AG04450 (cell line): ENCODE data around the gene TOMM70. TPM values are rescaled to one million over a fixed set of nuclear protein-coding genes. Genes with fewer than 3 reads are reported as not detected.

Experiments used
- CTCF ChIA-PET: fragments of 300-600, 350-600 bp; formaldehyde crosslinking; extraction: SDS; loops from one replicate; lab custom pipeline; 2022; ENCODE audit warnings: antibody characterized with exemption, inconsistent platforms; lab: Charles Lee
- POLR2A ChIA-PET: fragments of 350-600 bp; formaldehyde crosslinking; extraction: SDS; loops from one replicate; lab custom pipeline; 2021; ENCODE audit warnings: antibody characterized with exemption, inconsistent platforms; lab: Yijun Ruan, JAX
- DNase-seq: peaks from one replicate; pipeline ENCODE4 v3.0.0-alpha.2; 2011; ENCODE audit warnings: low read depth, low spot score
- H3K27ac ChIP-seq: one replicate; pipeline ENCODE4 v1.5.1; 2012; ENCODE audit warnings: low read depth, low read length, control low read depth
- H3K27me3 ChIP-seq: one replicate; pipeline ENCODE4 v1.6.0; 2012; ENCODE audit warnings: low read length; ENCODE audit not compliant: control insufficient read depth, insufficient read depth
- H3K4me3 ChIP-seq: 2 replicates; pipeline ENCODE4 v1.5.1; 2011; ENCODE audit warnings: mild to moderate bottlenecking, low read depth, low read length, control low read depth
- H3K9me3 ChIP-seq: 2 replicates; pipeline ENCODE4 v1.5.1; 2012; ENCODE audit warnings: low read length; ENCODE audit not compliant: control insufficient read depth, insufficient read depth
- polyA plus RNA-seq: library from polyadenylated mRNA; depleted of rRNA; stranded (reverse); fragments of >200 nt; gene quantifications from 2 replicates; pipeline ENCODE4 v1.2.3, GENCODE V29; 2011; rRNA removed
- TF ChIP-seq, protein P1 (sequence below): IDR thresholded peaks from 2 replicates; pipeline ENCODE4 v1.5.1; 2011; ENCODE audit warnings: low read depth, low read length, control low read depth, inconsistent platforms

The TOMM70 gene
- polyA plus RNA-seq, 1 experiment: 53.7 TPM

DNA sequence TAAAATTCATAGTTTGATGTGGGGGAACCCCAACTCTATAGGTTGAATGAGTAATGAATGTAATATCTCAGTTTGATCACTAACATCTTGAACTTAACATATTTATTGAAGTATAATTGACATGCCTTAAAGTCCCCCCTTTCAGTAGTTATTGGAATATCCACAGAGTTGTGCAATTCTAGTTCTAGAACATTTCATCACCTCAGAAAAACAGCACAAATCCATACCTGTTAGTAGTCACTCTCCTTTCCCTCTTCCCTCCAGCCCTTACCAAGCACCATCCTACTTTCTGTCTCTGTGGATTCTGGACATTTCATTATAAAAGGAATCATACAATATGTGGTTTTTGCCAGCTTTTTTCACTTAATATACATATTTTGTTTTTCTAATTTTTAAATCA, 75.1 kb downstream of the TOMM70 start:
- no peak overlapping the region for H3K4me3 ChIP-seq
- DNase-seq: no peak
- CTCF ChIA-PET: no interaction called here
- TF ChIP-seq, protein P1, sequence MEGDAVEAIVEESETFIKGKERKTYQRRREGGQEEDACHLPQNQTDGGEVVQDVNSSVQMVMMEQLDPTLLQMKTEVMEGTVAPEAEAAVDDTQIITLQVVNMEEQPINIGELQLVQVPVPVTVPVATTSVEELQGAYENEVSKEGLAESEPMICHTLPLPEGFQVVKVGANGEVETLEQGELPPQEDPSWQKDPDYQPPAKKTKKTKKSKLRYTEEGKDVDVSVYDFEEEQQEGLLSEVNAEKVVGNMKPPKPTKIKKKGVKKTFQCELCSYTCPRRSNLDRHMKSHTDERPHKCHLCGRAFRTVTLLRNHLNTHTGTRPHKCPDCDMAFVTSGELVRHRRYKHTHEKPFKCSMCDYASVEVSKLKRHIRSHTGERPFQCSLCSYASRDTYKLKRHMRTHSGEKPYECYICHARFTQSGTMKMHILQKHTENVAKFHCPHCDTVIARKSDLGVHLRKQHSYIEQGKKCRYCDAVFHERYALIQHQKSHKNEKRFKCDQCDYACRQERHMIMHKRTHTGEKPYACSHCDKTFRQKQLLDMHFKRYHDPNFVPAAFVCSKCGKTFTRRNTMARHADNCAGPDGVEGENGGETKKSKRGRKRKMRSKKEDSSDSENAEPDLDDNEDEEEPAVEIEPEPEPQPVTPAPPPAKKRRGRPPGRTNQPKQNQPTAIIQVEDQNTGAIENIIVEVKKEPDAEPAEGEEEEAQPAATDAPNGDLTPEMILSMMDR: no peak
- no peaks in the 10 kb centered on the region for H3K9me3 ChIP-seq
- no peaks in the 10 kb centered on the region for H3K27me3 ChIP-seq
- no peak overlapping the region for H3K27ac ChIP-seq
- POLR2A ChIA-PET: no interaction called here

DNA sequence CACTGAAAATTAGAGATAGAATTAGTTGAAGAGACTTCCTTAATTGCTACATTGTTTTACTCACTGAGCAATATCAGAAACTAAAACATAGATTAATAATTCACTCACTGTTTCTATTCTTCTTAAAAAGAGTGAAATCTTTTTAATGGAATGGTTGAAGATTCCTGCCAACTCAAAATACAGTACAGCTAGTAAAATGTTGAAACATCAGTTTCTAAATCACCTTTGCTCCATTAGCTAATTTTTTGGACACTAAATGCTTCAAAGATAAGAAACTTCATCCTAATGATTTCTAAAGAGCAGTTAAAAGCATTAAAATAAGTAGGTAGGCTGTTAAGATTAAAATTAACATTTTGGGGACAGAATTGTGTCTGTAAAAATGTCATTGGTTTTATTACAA, 76.8 kb downstream of the TOMM70 start:
- H3K9me3 ChIP-seq: no peaks in the 10 kb centered on the region
- H3K27ac ChIP-seq: no peak overlapping the region
- no peak overlapping the region for H3K4me3 ChIP-seq
- no peak for DNase-seq
- TF ChIP-seq, protein P1: no peak
- no peaks in the 10 kb centered on the region for H3K27me3 ChIP-seq
- ChIA-PET POLR2A (no interaction called here), CTCF (interaction anchor here (1.2 kb wide), 1 partner anchor 139 kb away, joined by 3 read pairs; no protein-coding TSS in a partner anchor)

DNA sequence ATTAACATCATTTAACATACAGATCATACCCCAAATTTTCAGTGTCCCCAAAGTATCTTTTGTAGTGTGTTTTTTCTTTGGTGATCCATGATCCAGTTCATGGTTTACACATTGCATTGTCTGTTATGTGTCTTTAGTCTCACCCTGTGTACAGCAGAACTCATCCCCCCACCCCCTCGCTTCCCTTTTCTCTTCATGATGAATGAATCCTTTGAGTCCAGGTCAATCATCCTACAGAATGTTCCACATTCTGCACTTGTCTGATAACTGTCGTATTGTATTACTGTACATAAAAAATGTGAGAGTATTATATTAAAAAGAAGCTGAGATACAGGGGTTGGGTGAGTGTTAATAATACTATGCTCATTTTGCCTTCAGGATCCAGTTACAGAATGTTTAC, 80.9 kb downstream of the TOMM70 start:
- ChIA-PET CTCF (no interaction called here), POLR2A (no interaction called here)

DNA sequence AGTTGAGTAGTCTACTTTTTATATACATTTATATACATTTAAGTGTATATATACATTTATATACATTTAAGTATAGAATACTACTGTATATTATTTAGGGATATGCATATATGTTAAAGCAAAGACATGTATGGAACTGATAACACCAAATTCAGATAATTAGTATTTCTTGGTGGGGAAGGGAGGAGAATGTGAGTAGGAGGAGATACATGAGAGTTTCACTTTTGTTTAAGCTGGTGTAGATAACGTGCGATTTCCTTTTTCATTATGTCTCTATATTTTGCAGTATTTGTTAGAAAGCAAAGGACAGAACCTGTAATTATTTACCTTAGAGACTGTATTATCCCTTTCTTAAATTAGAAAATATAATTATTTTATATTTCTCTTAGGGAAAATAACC, 83.0 kb downstream of the TOMM70 start:
- ChIA-PET POLR2A (no interaction called here), CTCF (interaction anchor here (1.4 to 2.5 kb wide), 2 partner anchors 27 to 486 kb away, joined by 3 to 22 read pairs; no protein-coding TSS in a partner anchor)
- no peak overlapping the region for H3K4me3 ChIP-seq
- no peak for DNase-seq
- no peaks in the 10 kb centered on the region for H3K27me3 ChIP-seq
- TF ChIP-seq, protein P1: no peak
- no peaks in the 10 kb centered on the region for H3K9me3 ChIP-seq
- H3K27ac ChIP-seq: no peak overlapping the region

More for the DNA sequence above, 80.9 kb downstream of the TOMM70 start:
- Histone ChIP-seq H3K4me3 (no peak overlapping the region), H3K27me3 (no peaks in the 10 kb centered on the region), H3K27ac (no peak overlapping the region), H3K9me3 (no peaks in the 10 kb centered on the region)
- TF ChIP-seq, protein P1: no peak
- DNase-seq: no peak

DNA sequence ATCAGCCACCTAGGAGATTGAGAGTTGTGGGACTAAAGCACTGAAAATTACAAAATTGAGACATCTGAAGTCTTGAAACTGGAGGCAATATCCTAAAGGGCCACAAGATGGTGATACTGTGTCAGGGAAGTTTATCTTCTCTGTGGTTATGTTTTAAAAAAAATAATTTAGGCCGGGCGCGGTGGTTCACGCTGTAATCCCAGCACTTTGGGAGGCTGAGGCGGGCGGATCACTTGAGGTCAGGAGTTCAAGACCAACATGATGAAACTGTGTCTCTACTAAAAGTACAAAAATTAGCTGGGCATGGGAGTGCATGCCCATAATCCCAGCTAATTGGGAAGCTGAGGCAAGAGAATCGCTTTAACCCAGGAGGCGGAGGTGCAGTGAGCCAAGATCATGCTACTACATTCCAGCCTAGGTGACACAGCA, 84.2 kb downstream of the TOMM70 start:
- DNase-seq: peak; percentile 26
- no peak overlapping the region for H3K27ac ChIP-seq
- ChIA-PET POLR2A (no interaction called here), CTCF (interaction anchor here (0.7 to 2.5 kb wide), 19 partner anchors 10 to 879 kb away, joined by 3 to 22 read pairs (median 5); partner anchors contain the start of gene LNP1)
- TF ChIP-seq, protein P1: peak; percentile 75
- H3K27me3 ChIP-seq: no peaks in the 10 kb centered on the region
- no peak overlapping the region for H3K4me3 ChIP-seq
- H3K9me3 ChIP-seq: no peaks in the 10 kb centered on the region

Other genes starting within 250 kb of the TOMM70 start
- 46.8 and 65.7 TPM in 2 replicates for gene TBC1D23, start 140.1 kb downstream of the TOMM70 start, polyA plus RNA-seq
- 48.1 and 60.9 TPM in 2 replicates for gene NIT2, start 66.3 kb downstream of the TOMM70 start, polyA plus RNA-seq
- 2.7 and 3.3 TPM in 2 replicates for gene LNP1, start 450 bp upstream of the TOMM70 start, polyA plus RNA-seq
- 33.0 and 42.8 TPM in 2 replicates for gene TMEM45A, start 91.5 kb upstream of the TOMM70 start, polyA plus RNA-seq
- not detected in 2 replicates for gene ADGRG7, start 208.5 kb upstream of the TOMM70 start, polyA plus RNA-seq